ENCODE measurements around the gene COMTD1. TPM values are rescaled to one million over a fixed set of nuclear protein-coding genes. Genes with fewer than 3 reads are reported as not detected.

The COMTD1 gene
- total and polyA plus RNA-seq, 2 of the 13 experiments (the other 11 are each of a cell fraction or from before 2014, with no cell fraction given): 11.8 to 18.4 TPM

DNA sequence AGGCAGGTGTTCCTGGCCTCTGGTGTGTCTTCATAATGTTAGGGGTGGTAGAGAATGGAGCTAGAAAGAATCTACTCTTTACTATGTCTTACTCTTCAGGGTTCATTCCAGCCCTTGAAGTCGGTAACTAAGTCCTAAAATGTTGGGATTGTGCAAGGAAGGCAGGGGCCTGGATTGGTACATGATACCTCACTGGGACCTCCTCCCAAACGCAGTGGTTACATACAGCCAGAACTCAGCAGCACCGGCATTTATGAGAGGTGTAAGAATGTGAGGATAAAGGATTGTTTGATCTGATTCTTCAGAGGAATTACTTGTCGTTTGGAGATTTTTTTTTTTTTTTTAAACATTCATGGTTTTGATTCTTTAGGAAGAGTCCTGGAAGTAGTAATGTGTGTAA, 6.9 kb downstream of the COMTD1 start:
- no peak overlapping the region for H3K4me3 ChIP-seq (replicated peaks in 1 of 3; ENCODE audit: insufficient read depth in 1 of 3, low read depth in 2 of 3, low read length in 3 of 3)
- H2AFZ ChIP-seq (ENCODE audit: low read length): no peak overlapping the region
- H3K9ac ChIP-seq (ENCODE audit: insufficient read depth, low read depth, low read length): no peak overlapping the region
- TF ChIP-seq, protein P1, sequence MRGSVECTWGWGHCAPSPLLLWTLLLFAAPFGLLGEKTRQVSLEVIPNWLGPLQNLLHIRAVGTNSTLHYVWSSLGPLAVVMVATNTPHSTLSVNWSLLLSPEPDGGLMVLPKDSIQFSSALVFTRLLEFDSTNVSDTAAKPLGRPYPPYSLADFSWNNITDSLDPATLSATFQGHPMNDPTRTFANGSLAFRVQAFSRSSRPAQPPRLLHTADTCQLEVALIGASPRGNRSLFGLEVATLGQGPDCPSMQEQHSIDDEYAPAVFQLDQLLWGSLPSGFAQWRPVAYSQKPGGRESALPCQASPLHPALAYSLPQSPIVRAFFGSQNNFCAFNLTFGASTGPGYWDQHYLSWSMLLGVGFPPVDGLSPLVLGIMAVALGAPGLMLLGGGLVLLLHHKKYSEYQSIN (CRISPR knock-in tag; IDR thresholded peaks at IDR 0.05; ENCODE audit: borderline replicate concordance): no peak
- peak; percentile 87 for TF ChIP-seq RBM22 (optimal IDR thresholded peaks at IDR 0.05; ENCODE audit: low read length)
- TF ChIP-seq THYN1 (CRISPR knock-in tag; IDR thresholded peaks at IDR 0.05; ENCODE audit: borderline replicate concordance, low read depth): no peak
- no peak for TF ChIP-seq PHF20 (CRISPR knock-in tag; IDR thresholded peaks at IDR 0.05)
- TF ChIP-seq RBM39 (IDR thresholded peaks at IDR 0.05; ENCODE audit: low read depth, low read length, poor library complexity, severe bottlenecking): no peak
- no peak for TF ChIP-seq ZNF510 (CRISPR knock-in tag; IDR thresholded peaks at IDR 0.05; ENCODE audit: low read depth)
- TF ChIP-seq ZC3H13 (CRISPR knock-in tag; IDR thresholded peaks at IDR 0.05): no peak
- TF ChIP-seq, protein P2, sequence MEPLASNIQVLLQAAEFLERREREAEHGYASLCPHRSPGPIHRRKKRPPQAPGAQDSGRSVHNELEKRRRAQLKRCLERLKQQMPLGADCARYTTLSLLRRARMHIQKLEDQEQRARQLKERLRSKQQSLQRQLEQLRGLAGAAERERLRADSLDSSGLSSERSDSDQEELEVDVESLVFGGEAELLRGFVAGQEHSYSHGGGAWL (CRISPR knock-in tag; IDR thresholded peaks at IDR 0.05): no peak
- FAIRE-seq (no peak), ATAC-seq (no peak), DNase-seq (ENCODE audit: low spot score) (no peak)
- H3K36me3 ChIP-seq (replicated peaks in 1 of 2; ENCODE audit: control insufficient read depth in 1 of 2, insufficient read depth in 2 of 2, low read length in 2 of 2): peaks cover 15 to 67% of the 10 kb centered on the region in 2 experiments
- no peak overlapping the region for H3K4me2 ChIP-seq (ENCODE audit: low read depth, low read length)
- intact Hi-C loops (cut with micrococcal nuclease; ENCODE audit: unreplicated experiment): no loop called here
- 78% methylated on average over 4 of the region's 4 CpGs for WGBS (ENCODE audit: low lambda C conversion rate)
- BruUV-seq (replicated peaks): no TSS peak
- H3K79me2 ChIP-seq (ENCODE audit: insufficient read depth, low read length): peaks cover 47% of the 10 kb centered on the region
- ChIA-PET CTCF (ENCODE audit: low intra/inter-chr PET ratio, low total read pairs) (interaction anchor here (1.0 kb wide), 1 partner anchor 41 kb away, joined by 4 read pairs; no protein-coding TSS in a partner anchor), POLR2A (interaction anchor here (6.8 kb wide), 1 partner anchor 17 kb away, joined by 55 read pairs; the partner anchor contains the start of gene VDAC2)
- peaks cover 38% of the 10 kb centered on the region for H4K20me1 ChIP-seq (ENCODE audit: insufficient read depth, low read length)
- no peaks in the 10 kb centered on the region for H3K9me3 ChIP-seq (ENCODE audit: low read length)
- no peak overlapping the region for H3K27ac ChIP-seq (ENCODE audit: extremely low read length, insufficient read depth, low read length)
- in situ Hi-C loops (cut with HindIII; ENCODE audit: extremely low pct_ligation_motif_present, low pct_unique_long_range_greater_than_20kb): no loop called here
- H3K4me1 ChIP-seq (ENCODE audit: insufficient read depth, low read length): peaks cover 48% of the 10 kb centered on the region
- H3K27me3 ChIP-seq (ENCODE audit: control insufficient read depth in 1 of 2, insufficient read depth in 2 of 2, low read length in 2 of 2): no peaks in the 10 kb centered on the region
